Sigmoid colon (tissue), 7 donors: ENCODE data around the gene KY. TPM values are rescaled to one million over a fixed set of nuclear protein-coding genes. Genes with fewer than 3 reads are reported as not detected.

Experiments
- DNase-seq: peaks from one replicate; pipeline ENCODE4 v3.0.0-alpha.2; 2019
- H3K27ac ChIP-seq, 4 donors: fragments of 200-600 bp; sonication (generic); one replicate each; pipeline ENCODE4 v1.5.1; 2016 to 2019; ENCODE audit warnings: mild to moderate bottlenecking in 1 of 4
- H3K27me3 ChIP-seq, 3 donors: fragments of 200-600 bp; sonication (generic); one replicate each; pipeline ENCODE4 v1.5.1; 2019; ENCODE audit warnings: mild to moderate bottlenecking in 1 of 3
- H3K36me3 ChIP-seq, 4 donors: fragments of 200-600 bp; sonication (generic); one replicate each; pipeline ENCODE4 v1.5.1; 2016 to 2019
- H3K4me1 ChIP-seq, 4 donors: fragments of 200-600 bp; sonication (generic); one replicate each; pipeline ENCODE4 v1.5.1; 2017 to 2019
- H3K4me3 ChIP-seq, 4 donors: fragments of 200-600 bp; sonication (generic); one replicate each; pipeline ENCODE4 v1.5.1; 2017 to 2019; ENCODE audit warnings: mild to moderate bottlenecking in 2 of 4, moderate library complexity in 1 of 4
- H3K9me3 ChIP-seq, 4 donors: fragments of 200-600 bp in 3 of 4; sonication (generic) in 3 of 4; one replicate each; pipeline versions ENCODE4 v1.5.1 to v1.6.1; 2013 to 2019
- EP300 ChIP-seq, 4 donors: sonication (generic); formaldehyde crosslinking; IDR thresholded peaks; one replicate each; pipeline ENCODE4 v1.6.1; 2017; ENCODE audit warnings: antibody characterized with exemption in 4 of 4
- POLR2A ChIP-seq, 2 donors: fragments of 450-650 bp; IDR thresholded peaks; one replicate each; pipeline ENCODE4 v1.6.1; 2016; ENCODE audit warnings: antibody characterized with exemption in 2 of 2, mild to moderate bottlenecking in 2 of 2, moderate library complexity in 2 of 2
- POLR2AphosphoS5 ChIP-seq, 4 donors: sonication (generic); formaldehyde crosslinking; IDR thresholded peaks; one replicate each; pipeline ENCODE4 v1.6.1; 2017; ENCODE audit warnings: antibody characterized with exemption in 4 of 4
- WGBS, 2 donors: extraction: QIAGEN DNeasy Blood & Tissue Kit; methylation state at CpG; one replicate each; pipeline ENCODE4 v1.1.7; 2013; 5-methylcytosine and 5-hydroxymethylcytosine counted together
- intact Hi-C: fragments of 100-400 bp; cut with DNase I; formaldehyde crosslinking; loops from one replicate; pipeline ENCODE4 v1.15.1; 2023
- polyA plus RNA-seq, 3 donors: library from polyadenylated mRNA; stranded (reverse); fragments of 200-250 nt; gene quantifications; one replicate each; pipeline ENCODE4 v1.2.3, GENCODE V29; 2013
- total RNA-seq, 4 donors: library from RNA; depleted of rRNA; stranded (reverse); fragments of >200 nt; gene quantifications; one replicate each; pipeline ENCODE4 v1.1.0, GENCODE V29; 2016
- TF ChIP-seq, protein P1 (sequence below), 4 experiments: fragments of 450-650 bp in 3 of 4; fragments of 200-600 bp in 1 of 4; IDR thresholded peaks; one replicate each; pipeline ENCODE4 v1.5.1; 2016 to 2019; ENCODE audit warnings: antibody characterized with exemption in 4 of 4, mild to moderate bottlenecking in 3 of 4, moderate library complexity in 2 of 4
- donor health status: healthy with polysubstance abuse.
- donor health status: Bipolar disorder and iron deficiency.
- donor health status: healthy.

KY gene
- total and polyA plus RNA-seq, 7 donors, result 0.13 to 3.9 (median 3.0) TPM; not detected in 2

DNA sequence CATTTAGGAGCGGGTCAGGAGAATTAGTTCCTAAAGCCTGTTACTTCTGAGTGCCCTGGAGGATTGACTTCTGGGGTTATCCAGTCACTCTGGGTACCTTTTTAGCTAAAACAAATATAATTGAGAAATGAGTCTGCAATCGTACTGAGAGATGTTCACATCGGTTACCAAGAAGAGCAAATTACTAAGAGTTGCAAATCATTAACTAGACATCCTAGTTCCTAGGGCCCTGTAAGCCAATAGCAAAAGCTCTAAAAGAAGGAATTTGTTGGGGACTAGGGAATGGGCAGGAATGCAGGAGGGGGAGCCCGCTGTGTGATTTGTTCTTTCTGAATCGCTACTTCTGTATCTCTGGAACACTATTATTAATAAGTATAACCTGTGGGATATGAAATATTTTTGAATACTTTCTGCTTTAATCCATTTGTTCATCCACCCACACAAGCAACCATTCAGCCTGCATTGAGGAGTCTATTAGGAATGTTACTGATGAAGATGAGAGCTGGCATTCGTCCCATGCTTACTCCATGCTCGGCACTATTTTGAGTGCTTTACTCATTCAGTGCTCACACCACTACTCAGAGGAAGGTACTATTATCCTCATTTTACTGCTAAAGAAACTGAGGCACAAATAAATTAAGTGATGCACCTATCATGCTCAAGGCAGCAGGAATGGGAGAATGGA lies 31.5 kb upstream of the KY start:
- WGBS, 2 donors, result 45 to 76% methylated on average over 7 of the region's 7 CpGs
- peak overlapping the region in 1 of 4 donors; percentile 40 for H3K27ac ChIP-seq

DNA sequence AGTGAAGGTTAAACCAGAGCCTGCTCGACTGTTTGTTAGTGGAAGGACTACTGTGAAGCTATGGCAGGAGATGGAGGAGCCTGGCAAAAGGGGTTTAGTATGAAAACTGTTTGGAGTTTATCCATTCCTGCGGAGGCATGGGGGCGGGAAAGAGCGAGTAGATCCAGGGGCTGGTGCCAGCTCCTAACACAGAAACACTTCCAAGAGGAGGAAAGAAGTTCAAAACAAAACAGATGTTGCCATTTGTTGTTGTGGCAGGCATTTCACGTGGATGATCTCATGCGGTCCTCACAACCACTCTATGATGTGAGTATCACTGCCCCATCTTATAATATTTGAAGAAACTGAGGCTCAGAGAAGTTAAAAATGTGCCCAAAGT lies 30.7 kb upstream of the KY start:
- Histone ChIP-seq H3K27me3 (no peaks in the 10 kb centered on the region), H3K27ac (peak overlapping the region in 2 of 4 donors; percentile 6 to 40), H3K4me1 (peaks cover 0 to 23% (median 0%) of the 10 kb centered on the region in 4 donors), H3K4me3 (no peak overlapping the region), H3K9me3 (no peaks in the 10 kb centered on the region), H3K36me3 (no peaks in the 10 kb centered on the region)
- intact Hi-C loops, result no loop called here
- DNase-seq, result no peak
- WGBS, 2 donors, result 71 to 78% methylated on average over 6 of the region's 6 CpGs
- TF ChIP-seq EP300 (IDR thresholded peaks at IDR 0.05) (no peak), POLR2A (IDR thresholded peaks at IDR 0.05) (no peak), POLR2AphosphoS5 (IDR thresholded peaks at IDR 0.05) (no peak)
- TF ChIP-seq, protein P1, sequence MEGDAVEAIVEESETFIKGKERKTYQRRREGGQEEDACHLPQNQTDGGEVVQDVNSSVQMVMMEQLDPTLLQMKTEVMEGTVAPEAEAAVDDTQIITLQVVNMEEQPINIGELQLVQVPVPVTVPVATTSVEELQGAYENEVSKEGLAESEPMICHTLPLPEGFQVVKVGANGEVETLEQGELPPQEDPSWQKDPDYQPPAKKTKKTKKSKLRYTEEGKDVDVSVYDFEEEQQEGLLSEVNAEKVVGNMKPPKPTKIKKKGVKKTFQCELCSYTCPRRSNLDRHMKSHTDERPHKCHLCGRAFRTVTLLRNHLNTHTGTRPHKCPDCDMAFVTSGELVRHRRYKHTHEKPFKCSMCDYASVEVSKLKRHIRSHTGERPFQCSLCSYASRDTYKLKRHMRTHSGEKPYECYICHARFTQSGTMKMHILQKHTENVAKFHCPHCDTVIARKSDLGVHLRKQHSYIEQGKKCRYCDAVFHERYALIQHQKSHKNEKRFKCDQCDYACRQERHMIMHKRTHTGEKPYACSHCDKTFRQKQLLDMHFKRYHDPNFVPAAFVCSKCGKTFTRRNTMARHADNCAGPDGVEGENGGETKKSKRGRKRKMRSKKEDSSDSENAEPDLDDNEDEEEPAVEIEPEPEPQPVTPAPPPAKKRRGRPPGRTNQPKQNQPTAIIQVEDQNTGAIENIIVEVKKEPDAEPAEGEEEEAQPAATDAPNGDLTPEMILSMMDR (IDR thresholded peaks at IDR 0.05), result no peak

More for the DNA sequence above, 31.5 kb upstream of the KY start:
- Histone ChIP-seq H3K4me3 (no peak overlapping the region), H3K27me3 (no peaks in the 10 kb centered on the region), H3K9me3 (no peaks in the 10 kb centered on the region), H3K4me1 (peaks cover 0 to 23% (median 0%) of the 10 kb centered on the region in 4 donors), H3K36me3 (no peaks in the 10 kb centered on the region)
- DNase-seq, result no peak
- TF ChIP-seq, protein P1 (IDR thresholded peaks at IDR 0.05), result no peak
- TF ChIP-seq POLR2AphosphoS5 (IDR thresholded peaks at IDR 0.05) (no peak), EP300 (IDR thresholded peaks at IDR 0.05) (no peak), POLR2A (IDR thresholded peaks at IDR 0.05) (no peak)
- intact Hi-C loops, result no loop called here

DNA sequence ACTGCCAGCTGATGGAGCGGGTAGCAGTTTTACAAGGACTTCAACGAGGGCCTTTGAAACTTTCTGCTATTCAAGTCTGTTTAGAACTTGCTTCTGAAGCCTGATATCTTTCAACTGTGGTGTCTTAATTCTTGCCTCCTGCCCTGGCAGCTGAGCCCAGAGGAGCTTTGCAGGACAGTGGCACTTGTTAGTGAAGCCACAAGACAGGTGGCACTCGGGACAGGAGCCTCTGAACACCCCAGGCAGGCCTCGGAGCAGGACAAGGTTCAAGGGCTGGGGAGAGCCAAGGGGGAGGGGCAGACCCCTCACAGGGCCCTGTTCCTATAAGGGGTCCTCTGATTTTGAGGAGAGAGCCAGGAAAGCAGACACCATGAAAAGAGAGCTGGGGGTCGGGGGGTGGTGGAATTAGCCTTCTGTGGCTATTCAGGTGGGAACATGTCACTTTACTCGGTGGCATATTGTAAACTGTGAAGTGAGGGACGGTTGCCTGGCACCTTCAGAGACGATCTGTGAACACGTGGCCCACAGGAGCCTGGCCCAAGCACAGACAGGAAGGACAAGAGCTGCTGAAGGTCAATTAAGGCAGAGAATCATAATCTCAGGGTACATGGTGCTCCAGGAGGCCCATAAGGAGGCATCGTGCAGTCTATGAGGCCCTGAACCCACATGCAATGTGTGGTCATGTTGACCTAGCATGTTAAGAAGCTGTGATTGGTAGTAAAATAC lies 30.1 kb upstream of the KY start:
- DNase-seq, result no peak
- H3K27me3 ChIP-seq, result no peaks in the 10 kb centered on the region
- H3K36me3 ChIP-seq, result no peaks in the 10 kb centered on the region
- WGBS, 2 donors, result 50 to 69% methylated on average over 10 of the region's 10 CpGs
- H3K4me1 ChIP-seq, result peaks cover 0 to 23% (median 0%) of the 10 kb centered on the region in 4 donors
- H3K4me3 ChIP-seq, result no peak overlapping the region
- no peaks in the 10 kb centered on the region for H3K9me3 ChIP-seq
- intact Hi-C loops, result no loop called here
- H3K27ac ChIP-seq, result peak overlapping the region in 2 of 4 donors; percentile 6 to 40
- TF ChIP-seq, protein P1 (IDR thresholded peaks at IDR 0.05), result no peak
- TF ChIP-seq POLR2AphosphoS5 (IDR thresholded peaks at IDR 0.05), result no peak
- TF ChIP-seq POLR2A (IDR thresholded peaks at IDR 0.05), result no peak
- TF ChIP-seq EP300 (IDR thresholded peaks at IDR 0.05), result no peak

DNA sequence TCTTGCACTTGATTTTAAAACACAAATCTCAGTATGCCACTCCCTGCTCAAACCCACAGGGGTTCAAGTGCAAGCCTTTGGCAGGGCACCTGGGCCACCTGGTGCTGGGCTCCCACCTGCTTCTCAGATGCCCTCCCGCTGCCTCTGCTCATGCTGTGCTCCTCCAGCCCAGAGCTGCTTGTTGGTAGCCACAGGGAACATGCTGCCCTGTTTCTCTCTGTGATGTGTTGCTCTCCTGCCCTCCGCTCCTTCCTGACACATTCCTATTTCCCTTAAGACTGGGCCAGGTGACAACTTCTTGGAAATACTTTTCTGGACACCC lies 27.1 kb upstream of the KY start:
- no peak for DNase-seq
- no peak overlapping the region for H3K4me3 ChIP-seq
- intact Hi-C loops, result no loop called here
- H3K36me3 ChIP-seq, result no peaks in the 10 kb centered on the region
- no peak overlapping the region for H3K27ac ChIP-seq
- WGBS, 2 donors, result 86 to 91% methylated on average over 2 of the region's 2 CpGs
- peaks cover 0 to 23% (median 0%) of the 10 kb centered on the region in 4 donors for H3K4me1 ChIP-seq
- TF ChIP-seq POLR2A (IDR thresholded peaks at IDR 0.05) (no peak), POLR2AphosphoS5 (IDR thresholded peaks at IDR 0.05) (no peak), EP300 (IDR thresholded peaks at IDR 0.05) (no peak)
- TF ChIP-seq, protein P1 (IDR thresholded peaks at IDR 0.05), result no peak
- no peaks in the 10 kb centered on the region for H3K27me3 ChIP-seq
- no peaks in the 10 kb centered on the region for H3K9me3 ChIP-seq
